ENCODE measurements around the gene KRT13.

KRT13 gene

GRCh38 chr17:41512546-41513167 lies 7.2 kb upstream of the KRT13 start:
- Histone ChIP-seq H3K27ac (ENCODE audit: low read depth, low read length) (no peak overlapping the region), H3K9ac (ENCODE audit: low read length) (no peak overlapping the region), H3F3A (ENCODE audit: insufficient read depth) (no peaks in the 10 kb centered on the region), H3K4me3 (ENCODE audit: insufficient read depth, low read length, poor library complexity, severe bottlenecking) (no peak overlapping the region), H3K9me2 (replicated peaks; ENCODE audit: insufficient read depth, low read length) (no peaks in the 10 kb centered on the region), H4K20me1 (ENCODE audit: low read depth, low read length) (no peaks in the 10 kb centered on the region), H3K36me3 (ENCODE audit: low read length) (no peaks in the 10 kb centered on the region), H3K4me2 (ENCODE audit: low read depth, low read length, poor library complexity, severe bottlenecking) (no peak overlapping the region), H3K9me3 (ENCODE audit: insufficient read depth, low read length) (no peaks in the 10 kb centered on the region), H3K27me3 (ENCODE audit: low read length) (no peaks in the 10 kb centered on the region), H3K79me2 (ENCODE audit: insufficient read depth, low read length) (no peaks in the 10 kb centered on the region), H2AFZ (ENCODE audit: low read depth, low read length, severe bottlenecking) (no peak overlapping the region)
- TF ChIP-seq EZH2phosphoT487 (conservative IDR thresholded peaks at IDR 0.05; ENCODE audit: low read length): no peak
- TF ChIP-seq, protein P1, sequence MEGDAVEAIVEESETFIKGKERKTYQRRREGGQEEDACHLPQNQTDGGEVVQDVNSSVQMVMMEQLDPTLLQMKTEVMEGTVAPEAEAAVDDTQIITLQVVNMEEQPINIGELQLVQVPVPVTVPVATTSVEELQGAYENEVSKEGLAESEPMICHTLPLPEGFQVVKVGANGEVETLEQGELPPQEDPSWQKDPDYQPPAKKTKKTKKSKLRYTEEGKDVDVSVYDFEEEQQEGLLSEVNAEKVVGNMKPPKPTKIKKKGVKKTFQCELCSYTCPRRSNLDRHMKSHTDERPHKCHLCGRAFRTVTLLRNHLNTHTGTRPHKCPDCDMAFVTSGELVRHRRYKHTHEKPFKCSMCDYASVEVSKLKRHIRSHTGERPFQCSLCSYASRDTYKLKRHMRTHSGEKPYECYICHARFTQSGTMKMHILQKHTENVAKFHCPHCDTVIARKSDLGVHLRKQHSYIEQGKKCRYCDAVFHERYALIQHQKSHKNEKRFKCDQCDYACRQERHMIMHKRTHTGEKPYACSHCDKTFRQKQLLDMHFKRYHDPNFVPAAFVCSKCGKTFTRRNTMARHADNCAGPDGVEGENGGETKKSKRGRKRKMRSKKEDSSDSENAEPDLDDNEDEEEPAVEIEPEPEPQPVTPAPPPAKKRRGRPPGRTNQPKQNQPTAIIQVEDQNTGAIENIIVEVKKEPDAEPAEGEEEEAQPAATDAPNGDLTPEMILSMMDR (IDR thresholded peaks at IDR 0.05; ENCODE audit: insufficient read depth, low read length, poor library complexity, severe bottlenecking): no peak

GRCh38 chr17:41511716-41512115 lies 6.3 kb upstream of the KRT13 start:
- Histone ChIP-seq H3K36me3 (ENCODE audit: low read length) (no peaks in the 10 kb centered on the region), H3K4me2 (ENCODE audit: low read depth, low read length, poor library complexity, severe bottlenecking) (no peak overlapping the region), H4K20me1 (ENCODE audit: low read depth, low read length) (no peaks in the 10 kb centered on the region), H3F3A (ENCODE audit: insufficient read depth) (no peaks in the 10 kb centered on the region), H3K9me3 (ENCODE audit: insufficient read depth, low read length) (no peaks in the 10 kb centered on the region), H2AFZ (ENCODE audit: low read depth, low read length, severe bottlenecking) (no peak overlapping the region), H3K4me3 (ENCODE audit: insufficient read depth, low read length, poor library complexity, severe bottlenecking) (no peak overlapping the region), H3K79me2 (ENCODE audit: insufficient read depth, low read length) (no peaks in the 10 kb centered on the region), H3K9ac (ENCODE audit: low read length) (no peak overlapping the region), H3K27ac (ENCODE audit: low read depth, low read length) (no peak overlapping the region), H3K9me2 (replicated peaks; ENCODE audit: insufficient read depth, low read length) (no peaks in the 10 kb centered on the region), H3K27me3 (ENCODE audit: low read length) (no peaks in the 10 kb centered on the region)
- no peak for TF ChIP-seq EZH2phosphoT487 (conservative IDR thresholded peaks at IDR 0.05; ENCODE audit: low read length)
- TF ChIP-seq, protein P1 (IDR thresholded peaks at IDR 0.05; ENCODE audit: insufficient read depth, low read length, poor library complexity, severe bottlenecking): no peak

- H3K9ac ChIP-seq (ENCODE audit: low read length): no peak overlapping the region
- H3K4me2 ChIP-seq (ENCODE audit: low read depth, low read length, poor library complexity, severe bottlenecking): no peak overlapping the region
- no peaks in the 10 kb centered on the region for H3K9me3 ChIP-seq (ENCODE audit: insufficient read depth, low read length)
- no peaks in the 10 kb centered on the region for H3K36me3 ChIP-seq (ENCODE audit: low read length)
- no peaks in the 10 kb centered on the region for H3K27me3 ChIP-seq (ENCODE audit: low read length)
- no peaks in the 10 kb centered on the region for H3F3A ChIP-seq (ENCODE audit: insufficient read depth)
- H2AFZ ChIP-seq (ENCODE audit: low read depth, low read length, severe bottlenecking): no peak overlapping the region
- H3K79me2 ChIP-seq (ENCODE audit: insufficient read depth, low read length): no peaks in the 10 kb centered on the region
- no peaks in the 10 kb centered on the region for H4K20me1 ChIP-seq (ENCODE audit: low read depth, low read length)
- TF ChIP-seq, protein P1 (IDR thresholded peaks at IDR 0.05; ENCODE audit: insufficient read depth, low read length, poor library complexity, severe bottlenecking): no peak
- TF ChIP-seq EZH2phosphoT487 (conservative IDR thresholded peaks at IDR 0.05; ENCODE audit: low read length): no peak
- H3K27ac ChIP-seq (ENCODE audit: low read depth, low read length): no peak overlapping the region
- no peaks in the 10 kb centered on the region for H3K9me2 ChIP-seq (replicated peaks; ENCODE audit: insufficient read depth, low read length)
- no peak overlapping the region for H3K4me3 ChIP-seq (ENCODE audit: insufficient read depth, low read length, poor library complexity, severe bottlenecking)
These were observed 5.7 kb upstream of the KRT13 start for GRCh38 chr17:41511116-41511515.
